ENCODE data around the gene ATP2A1. TPM values are rescaled to one million over a fixed set of nuclear protein-coding genes. Genes with fewer than 3 reads are reported as not detected.
"Not testable (repeated sequence)": the region's sequence is repeated elsewhere in the genome, so short reads cannot be mapped to it uniquely, and the experiment has no call there.

ATP2A1 gene
- total and polyA plus RNA-seq, 7 donors, result 0.36 to 1.6 (median 0.85) TPM; not detected in 3

GRCh38 chr16:28865001-28865688 is 13.1 kb upstream of the ATP2A1 start:
- DNase-seq, result no peak
- peaks cover 18 to 38% (median 29%) of the 10 kb centered on the region in 4 donors for H3K36me3 ChIP-seq
- H3K9me3 ChIP-seq, result no peaks in the 10 kb centered on the region
- TF ChIP-seq CTCF (IDR thresholded peaks at IDR 0.05) (no peak), POLR2AphosphoS5 (IDR thresholded peaks at IDR 0.05) (no peak), EP300 (IDR thresholded peaks at IDR 0.05) (no peak), POLR2A (IDR thresholded peaks at IDR 0.05) (no peak)
- 69 to 83% methylated on average over 12 of the region's 12 CpGs for WGBS, 2 donors
- H3K27me3 ChIP-seq, result no peaks in the 10 kb centered on the region
- peak overlapping the region; percentile 91 to 95 (median 95) for H3K27ac ChIP-seq
- intact Hi-C loops (cut with DNase I), result no loop called here
- peaks cover 0 to 31% (median 28%) of the 10 kb centered on the region in 4 donors for H3K4me1 ChIP-seq
- peak overlapping the region in 3 of 4 donors; percentile 77 to 96 (median 94) for H3K4me3 ChIP-seq

DNA sequence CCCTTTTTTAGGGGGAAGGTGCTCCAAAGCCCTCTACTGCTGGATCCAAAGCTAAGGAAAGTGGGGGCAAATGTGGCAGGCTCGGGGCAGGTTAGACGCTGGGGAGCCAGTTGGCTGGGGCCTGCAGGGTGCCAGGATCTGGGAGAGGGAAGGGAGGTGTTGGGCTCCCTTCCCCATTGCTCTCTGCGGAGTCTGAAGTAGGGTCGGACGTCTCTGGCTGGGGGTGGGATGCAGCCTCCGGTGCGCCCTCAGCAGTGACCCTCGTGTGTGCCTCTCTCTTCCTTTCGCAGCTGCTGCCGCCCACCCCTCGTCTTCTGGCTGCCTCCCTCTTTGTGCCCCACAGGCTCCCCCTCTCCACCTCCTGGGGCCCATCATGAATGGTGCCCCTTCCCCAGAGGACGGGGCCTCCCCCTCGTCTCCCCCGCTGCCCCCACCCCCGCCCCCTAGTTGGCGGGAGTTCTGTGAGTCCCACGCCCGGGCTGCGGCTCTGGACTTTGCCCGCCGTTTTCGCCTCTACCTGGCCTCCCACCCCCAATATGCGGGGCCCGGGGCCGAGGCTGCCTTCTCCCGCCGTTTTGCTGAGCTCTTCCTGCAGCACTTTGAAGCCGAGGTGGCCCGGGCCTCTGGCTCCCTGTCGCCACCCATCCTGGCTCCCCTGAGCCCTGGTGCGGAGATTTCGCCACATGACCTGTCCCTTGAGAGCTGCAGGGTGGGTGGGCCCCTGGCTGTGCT is 12.4 kb upstream of the ATP2A1 start:
- Histone ChIP-seq H3K4me3 (no peak overlapping the region), H3K9me3 (no peaks in the 10 kb centered on the region), H3K27ac (no peak overlapping the region), H3K36me3 (peaks cover 26 to 45% (median 36%) of the 10 kb centered on the region in 4 donors), H3K4me1 (peaks cover 0 to 31% (median 28%) of the 10 kb centered on the region in 4 donors), H3K27me3 (no peaks in the 10 kb centered on the region)
- intact Hi-C loops (cut with DNase I), result no loop called here
- WGBS, 2 donors, result 27 to 67% methylated on average over 32 of the region's 32 CpGs
- no peak for DNase-seq
- TF ChIP-seq POLR2A (IDR thresholded peaks at IDR 0.05) (no peak), POLR2AphosphoS5 (IDR thresholded peaks at IDR 0.05) (no peak), EP300 (IDR thresholded peaks at IDR 0.05) (no peak), CTCF (IDR thresholded peaks at IDR 0.05) (no peak)

GRCh38 chr16:28866454-28866804 is 11.9 kb upstream of the ATP2A1 start:
- H3K36me3 ChIP-seq, result peaks cover 30 to 51% (median 41%) of the 10 kb centered on the region in 4 donors

DNA sequence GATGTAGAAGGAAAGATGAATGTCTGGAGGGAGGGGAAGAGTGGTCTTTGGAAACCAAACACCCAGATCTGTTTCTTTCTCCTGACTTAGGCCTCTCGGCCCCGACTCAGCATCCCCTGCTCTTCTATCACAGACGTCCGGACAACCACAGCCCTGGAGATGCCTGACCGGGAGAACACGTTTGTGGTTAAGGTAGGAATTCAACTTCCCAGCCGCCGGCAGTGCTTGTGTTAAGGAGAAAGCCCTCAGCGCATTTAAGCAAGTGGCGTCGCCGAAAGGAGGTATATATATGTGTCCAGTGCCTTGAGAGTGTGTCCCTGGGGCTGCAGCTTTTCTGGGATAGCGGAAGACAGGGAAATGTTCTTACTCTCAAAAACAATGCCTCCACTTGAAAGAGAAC is 11.0 kb upstream of the ATP2A1 start:
- H3K36me3 ChIP-seq, result peaks cover 36 to 59% (median 48%) of the 10 kb centered on the region in 4 donors
- H3K27me3 ChIP-seq, result no peaks in the 10 kb centered on the region
- no peak overlapping the region for H3K4me3 ChIP-seq
- WGBS, 2 donors, result 94 to 95% methylated on average over 13 of the region's 13 CpGs
- intact Hi-C loops (cut with DNase I), result no loop called here
- H3K4me1 ChIP-seq, result peaks cover 0 to 30% (median 27%) of the 10 kb centered on the region in 4 donors
- TF ChIP-seq POLR2AphosphoS5 (IDR thresholded peaks at IDR 0.05) (no peak), POLR2A (IDR thresholded peaks at IDR 0.05) (no peak), EP300 (IDR thresholded peaks at IDR 0.05) (no peak)
- DNase-seq, result no peak
- no peak overlapping the region for H3K27ac ChIP-seq
- H3K9me3 ChIP-seq, result no peaks in the 10 kb centered on the region

More at GRCh38 chr16:28866454-28866804, 11.9 kb upstream of the ATP2A1 start:
- DNase-seq, result no peak
- no peaks in the 10 kb centered on the region for H3K27me3 ChIP-seq
- TF ChIP-seq EP300 (IDR thresholded peaks at IDR 0.05), result no peak
- no peak for TF ChIP-seq POLR2AphosphoS5 (IDR thresholded peaks at IDR 0.05)
- no peak for TF ChIP-seq CTCF (IDR thresholded peaks at IDR 0.05)
- TF ChIP-seq POLR2A (IDR thresholded peaks at IDR 0.05), result no peak
- H3K9me3 ChIP-seq, result no peaks in the 10 kb centered on the region
- H3K4me3 ChIP-seq, result no peak overlapping the region
- no peak overlapping the region for H3K27ac ChIP-seq
- peaks cover 0 to 31% (median 28%) of the 10 kb centered on the region in 4 donors for H3K4me1 ChIP-seq
- 77 to 81% methylated on average over 17 of the region's 17 CpGs for WGBS, 2 donors
- intact Hi-C loops (cut with DNase I), result no loop called here

DNA sequence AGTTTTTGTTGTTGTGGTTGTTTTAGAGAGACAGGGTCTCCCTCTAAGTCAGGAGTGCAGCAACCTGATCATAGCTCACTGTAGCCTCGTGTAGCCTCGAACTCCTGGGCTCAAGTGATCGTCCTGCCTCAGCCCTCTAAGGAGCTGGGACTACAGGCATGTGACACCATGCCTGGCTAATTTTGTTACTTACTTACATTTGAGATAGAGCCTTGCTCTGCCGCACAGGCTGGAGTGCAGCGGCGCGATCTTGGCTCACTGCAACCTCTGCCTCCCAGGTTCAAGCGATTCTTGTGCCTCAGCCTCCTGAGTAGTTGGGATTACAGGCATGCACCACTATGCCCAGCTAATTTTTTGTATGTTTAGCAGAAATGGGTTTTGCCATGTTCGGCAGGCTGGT is 10.6 kb upstream of the ATP2A1 start:
- H3K4me3 ChIP-seq; H3K9me3 ChIP-seq; H3K27ac ChIP-seq; intact Hi-C loops (cut with DNase I); DNase-seq; H3K27me3 ChIP-seq: not testable (repeated sequence)
- WGBS, 2 donors, result 93 to 94% methylated on average over 9 of the region's 9 CpGs
- Histone ChIP-seq H3K36me3 (peaks cover 36 to 63% (median 52%) of the 10 kb centered on the region in 4 donors), H3K4me1 (peaks cover 0 to 26% (median 25%) of the 10 kb centered on the region in 4 donors)
